Endothelial cell of umbilical vein (primary cell): ENCODE results near the gene OR6X1. TPM values are rescaled to one million over a fixed set of nuclear protein-coding genes. Genes with fewer than 3 reads are reported as not detected.

Experiments
- BruUV-seq: library from RNA; stranded (reverse); fragments of 400-500 nt; replicated peaks from 2 replicates; lab custom pipeline; 2021; lab: Mats Ljungman, UMichigan
- CTCF ChIA-PET: fragments of 300-600, 350-600 bp; sonication (Branson Sonifier 250); formaldehyde crosslinking; loops from one replicate; lab custom pipeline; 2021; ENCODE audit warnings: antibody characterized with exemption, inconsistent platforms; lab: Charles Lee
- POLR2A ChIA-PET: fragments of 300-600, 350-600 bp; sonication (Branson Sonifier 250); formaldehyde crosslinking; loops from one replicate; lab custom pipeline; 2021; ENCODE audit warnings: antibody characterized with exemption, inconsistent platforms; lab: Charles Lee
- DNase-seq: peaks from one replicate; pipeline ENCODE4 v3.0.0-alpha.2; 2011; ENCODE audit warnings: low read depth, low spot score
- FAIRE-seq: peaks from 2 replicates; lab custom pipeline; 2011; peaks lifted over from hg19 to GRCh38; lab: Jason Lieb, UNC
- H2AFZ ChIP-seq: 2 replicates; pipeline ENCODE4 v1.6.0; 2012; ENCODE audit warnings: low read depth, low read length, control low read depth, inconsistent platforms
- H3K27ac ChIP-seq: 2 replicates; pipeline ENCODE4 v1.5.1; 2011; ENCODE audit warnings: low read depth, mild to moderate bottlenecking, control low read depth, low read length, moderate library complexity; ENCODE audit not compliant: insufficient read depth
- H3K27me3 ChIP-seq, 2 experiments: 2 replicates each; pipeline versions ENCODE4 v1.6.0 to v1.6.1; 2011; ENCODE audit warnings: low read length in 2 of 2, mixed read lengths in 1 of 2; ENCODE audit not compliant: control insufficient read depth in 2 of 2, insufficient read depth in 2 of 2
- H3K36me3 ChIP-seq, 2 experiments: 2 replicates in 1 of 2; 3 replicates in 1 of 2; pipeline ENCODE4 v1.5.1; 2011; ENCODE audit warnings: low read length in 2 of 2, mild to moderate bottlenecking in 1 of 2, moderate library complexity in 1 of 2; ENCODE audit not compliant: control insufficient read depth in 2 of 2, insufficient read depth in 2 of 2; ENCODE audit errors: extremely low read depth in 1 of 2
- H3K4me1 ChIP-seq: 3 replicates; pipeline ENCODE4 v1.5.1; 2011; ENCODE audit warnings: mild to moderate bottlenecking, low read length; ENCODE audit not compliant: control insufficient read depth, insufficient read depth; ENCODE audit errors: extremely low read depth
- H3K4me2 ChIP-seq: 2 replicates; pipeline ENCODE4 v1.6.1; 2011; ENCODE audit warnings: low read length, control low read depth, mixed read lengths; ENCODE audit not compliant: insufficient read depth
- H3K4me3 ChIP-seq, 3 experiments: fragments of 200-600 bp in 1 of 3; sonication (generic), shearing (Covaris generic) in 1 of 3; replicated peaks in 1 of 3; 2 replicates each; pipeline ENCODE4 v1.5.1; 2011 to 2016; ENCODE audit warnings: control low read depth in 3 of 3, low read length in 3 of 3, mild to moderate bottlenecking in 2 of 3, inconsistent platforms in 1 of 3, low read depth in 1 of 3, moderate library complexity in 1 of 3; ENCODE audit not compliant: insufficient read depth in 1 of 3
- H3K79me2 ChIP-seq: 2 replicates; pipeline ENCODE4 v1.6.0; 2012; ENCODE audit warnings: low read length, inconsistent platforms; ENCODE audit not compliant: control insufficient read depth, insufficient read depth
- H3K9ac ChIP-seq: replicated peaks from 2 replicates; pipeline ENCODE3; 2011; ENCODE audit warnings: low read length, control low read depth; ENCODE audit not compliant: insufficient read depth; ENCODE audit errors: extremely low read depth
- H3K9me1 ChIP-seq: replicated peaks from 3 replicates; pipeline ENCODE4 v1.6.0; 2011; ENCODE audit warnings: mild to moderate bottlenecking, low read length; ENCODE audit not compliant: control insufficient read depth, insufficient read depth; ENCODE audit errors: extremely low read depth
- H3K9me3 ChIP-seq: replicated peaks from 2 replicates; pipeline ENCODE4 v1.5.1; 2012; ENCODE audit warnings: low read length, inconsistent platforms; ENCODE audit not compliant: control insufficient read depth, insufficient read depth
- H4K20me1 ChIP-seq: replicated peaks from 2 replicates; pipeline ENCODE3; 2011; ENCODE audit warnings: mild to moderate bottlenecking, low read length; ENCODE audit not compliant: control insufficient read depth, insufficient read depth; ENCODE audit errors: extremely low read depth
- EZH2 ChIP-seq: IDR thresholded peaks from 2 replicates; pipeline ENCODE4 v1.6.1; 2012; ENCODE audit warnings: borderline replicate concordance, low read depth, mild to moderate bottlenecking, moderate library complexity, low read length, inconsistent platforms; ENCODE audit not compliant: severe bottlenecking
- FOS ChIP-seq: IDR thresholded peaks from 2 replicates; pipeline ENCODE4 v1.6.1; 2011; ENCODE audit warnings: mild to moderate bottlenecking, low read length, moderate library complexity, borderline replicate concordance; ENCODE audit not compliant: insufficient read depth
- GATA2 ChIP-seq: IDR thresholded peaks from 2 replicates; pipeline ENCODE4 v1.7.0; 2011; ENCODE audit warnings: low read depth, mild to moderate bottlenecking, moderate library complexity, mixed read lengths, low read length; ENCODE audit not compliant: insufficient read length, insufficient read depth
- JUN ChIP-seq: IDR thresholded peaks from 2 replicates; pipeline ENCODE4 v1.6.1; 2011; ENCODE audit warnings: borderline replicate concordance, low read depth; ENCODE audit not compliant: insufficient read length, insufficient read depth
- MYC ChIP-seq: IDR thresholded peaks from one replicate; pipeline ENCODE4 v1.6.1; 2011; ENCODE audit warnings: mild to moderate bottlenecking, low read depth, low read length
- POLR2A ChIP-seq: IDR thresholded peaks from 2 replicates; pipeline ENCODE4 v1.6.1; 2012; ENCODE audit warnings: low read depth, mild to moderate bottlenecking, control low read depth, low read length
- POLR2AphosphoS5 ChIP-seq: IDR thresholded peaks from 2 replicates; pipeline ENCODE4 v1.6.1; 2012; ENCODE audit warnings: low read depth, mild to moderate bottlenecking, control low read depth, low read length, moderate library complexity; ENCODE audit not compliant: insufficient read depth
- dilution Hi-C: fragments of 300-500 bp; cut with MboI; formaldehyde crosslinking; loops from one replicate; pipeline ENCODE4 v1.15.0; 2019; ENCODE audit warnings: low sequenced_read_pairs; ENCODE audit not compliant: extremely low pct_ligation_motif_present
- intact Hi-C: fragments of 100-400 bp; cut with micrococcal nuclease; formaldehyde crosslinking; loops from one replicate; pipeline ENCODE4 v1.10.0; 2022
- polyA plus RNA-seq, 4 experiments: library from polyadenylated mRNA; depleted of rRNA in 3 of 4; stranded (reverse) in 3 of 4; unstranded in 1 of 4; fragments of >200 nt; gene quantifications; 2 replicates each; pipeline versions ENCODE4 v1.2.1 to v1.2.3, GENCODE V29; 2011 to 2012; ENCODE audit warnings: missing spikeins in 1 of 4
- small RNA-seq: library from RNA; depleted of rRNA; stranded (forward); fragments of <200 nt; gene quantifications from one replicate; pipeline ENCODE3, GENCODE V24; 2012; ENCODE audit warnings: low replicate concordance, low read depth; ENCODE audit not compliant: insufficient read depth, insufficient read length
- total RNA-seq: library from RNA; stranded (reverse); gene quantifications from 2 replicates; pipeline ENCODE4 v1.2.3, GENCODE V29; 2021
- TF ChIP-seq, protein P1 (sequence below), 2 donors: IDR thresholded peaks; 1 replicate in 1 of 2; 2 replicates in 1 of 2; pipeline ENCODE4 v1.5.1; 2011; ENCODE audit warnings: low read length in 2 of 2, mild to moderate bottlenecking in 2 of 2, moderate library complexity in 2 of 2, control low read depth in 1 of 2, inconsistent platforms in 1 of 2, low read depth in 1 of 2; ENCODE audit not compliant: insufficient read depth in 1 of 2; ENCODE audit errors: extremely low read depth in 1 of 2
- TF ChIP-seq, protein P2 (sequence below): IDR thresholded peaks from 2 replicates; pipeline ENCODE4 v1.6.1; 2011; ENCODE audit not compliant: insufficient read depth, insufficient read length

Gene OR6X1
- total and polyA plus RNA-seq, 2 donors (not counting 3 experiments of a cell fraction or from before 2014, with no cell fraction given): not detected

DNA sequence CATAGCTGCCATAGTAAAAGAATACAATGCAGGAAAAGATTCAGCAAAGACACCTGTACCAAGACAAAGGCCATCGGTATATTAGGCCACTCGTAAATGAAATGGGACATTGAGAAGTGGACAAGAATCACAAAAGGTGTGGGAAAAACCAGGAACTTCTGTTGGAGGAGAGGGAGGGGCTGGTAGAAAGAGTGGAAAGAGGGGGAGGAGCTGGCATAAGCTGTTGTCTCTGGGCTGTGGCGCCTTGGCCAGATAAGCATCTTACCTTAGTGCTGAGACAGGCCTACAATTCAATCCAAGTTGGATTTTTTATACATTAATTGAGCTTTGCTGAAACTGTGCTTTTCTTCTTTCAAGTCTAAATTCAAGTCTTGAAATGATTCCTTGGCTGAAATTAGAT is 50.0 kb downstream of the OR6X1 start:
- FAIRE-seq (no peak), DNase-seq (no peak)
- H2AFZ ChIP-seq: no peak overlapping the region
- H4K20me1 ChIP-seq: no peaks in the 10 kb centered on the region
- H3K9me1 ChIP-seq: no peaks in the 10 kb centered on the region
- intact Hi-C loops: loop anchor here (5.0 kb wide), 1 partner anchor 602 kb away; no protein-coding TSS in a partner anchor
- dilution Hi-C loops: no loop called here
- no peak overlapping the region for H3K9ac ChIP-seq
- no peaks in the 10 kb centered on the region for H3K4me1 ChIP-seq
- no peaks in the 10 kb centered on the region for H3K36me3 ChIP-seq
- H3K9me3 ChIP-seq: no peaks in the 10 kb centered on the region
- H3K27ac ChIP-seq: no peak overlapping the region
- H3K4me3 ChIP-seq: no peak overlapping the region
- POLR2A ChIA-PET: no interaction called here
- no peaks in the 10 kb centered on the region for H3K79me2 ChIP-seq
- CTCF ChIA-PET: interaction anchor here (4.9 to 9.0 kb wide), 2 partner anchors 64 to 124 kb away, joined by 117 to 302 read pairs; no protein-coding TSS in a partner anchor
- H3K27me3 ChIP-seq: no peaks in the 10 kb centered on the region
- no TSS peak for BruUV-seq
- TF ChIP-seq MYC (no peak), FOS (no peak), EZH2 (no peak), GATA2 (no peak), POLR2A (no peak), JUN (no peak), POLR2AphosphoS5 (no peak)
- TF ChIP-seq, protein P1, sequence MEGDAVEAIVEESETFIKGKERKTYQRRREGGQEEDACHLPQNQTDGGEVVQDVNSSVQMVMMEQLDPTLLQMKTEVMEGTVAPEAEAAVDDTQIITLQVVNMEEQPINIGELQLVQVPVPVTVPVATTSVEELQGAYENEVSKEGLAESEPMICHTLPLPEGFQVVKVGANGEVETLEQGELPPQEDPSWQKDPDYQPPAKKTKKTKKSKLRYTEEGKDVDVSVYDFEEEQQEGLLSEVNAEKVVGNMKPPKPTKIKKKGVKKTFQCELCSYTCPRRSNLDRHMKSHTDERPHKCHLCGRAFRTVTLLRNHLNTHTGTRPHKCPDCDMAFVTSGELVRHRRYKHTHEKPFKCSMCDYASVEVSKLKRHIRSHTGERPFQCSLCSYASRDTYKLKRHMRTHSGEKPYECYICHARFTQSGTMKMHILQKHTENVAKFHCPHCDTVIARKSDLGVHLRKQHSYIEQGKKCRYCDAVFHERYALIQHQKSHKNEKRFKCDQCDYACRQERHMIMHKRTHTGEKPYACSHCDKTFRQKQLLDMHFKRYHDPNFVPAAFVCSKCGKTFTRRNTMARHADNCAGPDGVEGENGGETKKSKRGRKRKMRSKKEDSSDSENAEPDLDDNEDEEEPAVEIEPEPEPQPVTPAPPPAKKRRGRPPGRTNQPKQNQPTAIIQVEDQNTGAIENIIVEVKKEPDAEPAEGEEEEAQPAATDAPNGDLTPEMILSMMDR (IDR thresholded peaks at IDR 0.05; ENCODE audit: extremely low read depth in 1 of 2, insufficient read depth in 1 of 2, low read depth in 1 of 2, low read length in 2 of 2): no peak
- TF ChIP-seq, protein P2, sequence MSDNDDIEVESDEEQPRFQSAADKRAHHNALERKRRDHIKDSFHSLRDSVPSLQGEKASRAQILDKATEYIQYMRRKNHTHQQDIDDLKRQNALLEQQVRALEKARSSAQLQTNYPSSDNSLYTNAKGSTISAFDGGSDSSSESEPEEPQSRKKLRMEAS: no peak
- no peak overlapping the region for H3K4me2 ChIP-seq

Small RNAs within 50 kb of the gene (small RNA-seq; reads per million reads assigned to genes)
- gene RNU1-21P: not detected

Other genes starting within 250 kb of the OR6X1 start
- 1.4 and 1.5 TPM in 2 replicates for gene SCN3B, start 99.9 kb downstream of the OR6X1 start, total RNA-seq
- gene SCN3B, start 99.9 kb downstream of the OR6X1 start, polyA plus RNA-seq: 0.72 and 0.91 TPM in 2 replicates
- 12.3 and 13.1 TPM in 2 replicates for gene ZNF202, start 12.9 kb downstream of the OR6X1 start, total RNA-seq
- 5.5 and 6.5 TPM in 2 replicates for gene ZNF202, start 12.9 kb downstream of the OR6X1 start, polyA plus RNA-seq
- gene OR6M1, start 51.8 kb upstream of the OR6X1 start, total RNA-seq: not detected in 2 replicates
- not detected in 2 replicates for gene OR6M1, start 51.8 kb upstream of the OR6X1 start, polyA plus RNA-seq
- not detected in 2 replicates for gene TMEM225, start 131.2 kb upstream of the OR6X1 start, total RNA-seq
- not detected in 2 replicates for gene TMEM225, start 131.2 kb upstream of the OR6X1 start, polyA plus RNA-seq
- gene OR8D4, start 147.6 kb upstream of the OR6X1 start, total RNA-seq: not detected in 2 replicates
- gene OR8D4, start 147.6 kb upstream of the OR6X1 start, polyA plus RNA-seq: not detected in 2 replicates
- gene OR4D5, start 185.1 kb upstream of the OR6X1 start, total RNA-seq: not detected in 2 replicates
- gene OR4D5, start 185.1 kb upstream of the OR6X1 start, polyA plus RNA-seq: not detected in 2 replicates
- not detected in 2 replicates for gene OR6T1, start 189.3 kb upstream of the OR6X1 start, total RNA-seq
- gene OR6T1, start 189.3 kb upstream of the OR6X1 start, polyA plus RNA-seq: not detected in 2 replicates
- not detected in 2 replicates for gene OR10S1, start 223.3 kb upstream of the OR6X1 start, total RNA-seq
- not detected in 2 replicates for gene OR10S1, start 223.3 kb upstream of the OR6X1 start, polyA plus RNA-seq
- gene OR10G6, start 240.6 kb upstream of the OR6X1 start, total RNA-seq: not detected in 2 replicates
- gene OR10G6, start 240.6 kb upstream of the OR6X1 start, polyA plus RNA-seq: not detected in 2 replicates